T-helper 1 cell treated with Interleukin-12 subunit alpha and Interleukin-12 subunit beta and Interleukin-4 antibody, amounts not matched to agents 30 μg/mL and 1 μg/mL, for 36 hours (primary cell): ENCODE measurements around the gene KCNT1.

Experiments used
- H3K27ac Mint-ChIP-seq: one replicate; pipeline ENCODE4 v1.8.0; 2021; ENCODE audit warnings: mild to moderate bottlenecking, mixed read lengths
- H3K27me3 Mint-ChIP-seq: one replicate; pipeline ENCODE4 v1.8.0; 2021; ENCODE audit warnings: low read depth, mixed read lengths
- H3K36me3 Mint-ChIP-seq: one replicate; pipeline ENCODE4 v1.8.0; 2021; ENCODE audit warnings: low read depth, mixed read lengths
- H3K4me1 Mint-ChIP-seq: one replicate; pipeline ENCODE4 v1.8.0; 2021; ENCODE audit warnings: low read depth, mixed read lengths
- H3K4me3 Mint-ChIP-seq: one replicate; pipeline ENCODE4 v1.8.0; 2021; ENCODE audit warnings: mild to moderate bottlenecking, moderate library complexity, mixed read lengths
- H3K9me3 Mint-ChIP-seq: one replicate; pipeline ENCODE4 v1.8.0; 2021; ENCODE audit warnings: mixed read lengths

The KCNT1 gene

DNA sequence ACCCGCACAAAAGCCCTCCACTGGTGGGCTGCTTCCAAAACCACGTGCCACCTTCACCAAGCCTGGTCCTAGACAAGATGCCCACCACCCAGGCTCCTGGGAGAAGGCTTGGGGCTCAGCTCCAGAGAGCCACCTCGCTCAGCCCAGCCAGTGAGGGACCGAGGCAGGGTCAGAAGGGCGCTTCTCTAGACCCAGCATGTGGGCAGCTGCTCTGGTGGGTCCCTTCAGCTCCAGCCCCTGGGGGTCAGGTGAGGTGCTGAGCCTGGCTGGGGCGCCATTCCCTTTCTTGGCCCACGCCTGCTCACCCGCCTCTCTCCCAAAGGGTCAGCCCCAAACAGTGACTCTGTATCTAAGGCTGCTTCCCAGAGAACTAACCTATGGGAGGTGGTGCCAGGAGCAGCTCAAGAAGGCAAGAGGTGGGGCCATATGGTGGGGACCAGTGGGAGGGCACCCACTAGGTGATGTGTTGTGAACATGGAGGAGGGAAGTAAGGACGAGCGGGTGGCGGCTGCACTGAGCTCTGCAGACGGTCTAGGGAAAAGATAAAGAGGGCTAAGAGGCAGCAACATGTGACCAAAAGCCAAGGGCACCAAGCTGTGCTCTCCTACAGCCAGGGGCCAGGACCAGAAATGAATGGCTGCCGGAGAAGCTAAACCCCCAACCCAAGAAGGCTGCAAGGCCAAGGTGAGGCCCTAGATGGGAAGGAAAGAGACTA, 126.0 kb downstream of the KCNT1 start:
- H3K4me3 Mint-ChIP-seq, result no peak overlapping the region
- no peaks in the 10 kb centered on the region for H3K4me1 Mint-ChIP-seq
- H3K27me3 Mint-ChIP-seq, result no peaks in the 10 kb centered on the region
- no peak overlapping the region for H3K27ac Mint-ChIP-seq
- H3K36me3 Mint-ChIP-seq, result peaks cover 18% of the 10 kb centered on the region
- peaks cover 22% of the 10 kb centered on the region for H3K9me3 Mint-ChIP-seq

GRCh38 chr9:135828656-135829055, 126.7 kb downstream of the KCNT1 start:
- Mint-ChIP-seq H3K4me1 (no peaks in the 10 kb centered on the region), H3K9me3 (peaks cover 22% of the 10 kb centered on the region), H3K27ac (no peak overlapping the region), H3K27me3 (no peaks in the 10 kb centered on the region), H3K4me3 (no peak overlapping the region), H3K36me3 (peaks cover 13% of the 10 kb centered on the region)

DNA sequence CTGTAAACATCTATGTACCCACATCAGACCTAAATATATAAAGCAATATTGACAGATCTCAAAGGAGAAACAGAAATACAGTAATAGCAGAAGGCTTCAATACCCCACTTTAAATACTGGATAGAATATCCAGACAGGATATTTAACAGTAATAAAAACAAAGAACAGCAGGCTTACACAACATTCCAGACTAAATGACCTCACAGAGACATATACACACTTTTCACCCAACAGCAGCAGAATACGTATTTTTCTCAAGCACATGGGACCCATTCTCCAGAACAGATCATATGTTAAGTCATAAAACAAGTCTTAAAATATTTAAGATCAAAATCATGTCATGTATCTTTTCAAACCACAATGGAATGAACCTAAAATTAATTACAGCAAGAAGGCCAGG, 128.5 kb downstream of the KCNT1 start:
- Mint-ChIP-seq H3K27me3 (no peaks in the 10 kb centered on the region), H3K4me1 (no peaks in the 10 kb centered on the region), H3K9me3 (peaks cover 22% of the 10 kb centered on the region), H3K36me3 (peaks cover 12% of the 10 kb centered on the region), H3K4me3 (no peak overlapping the region), H3K27ac (no peak overlapping the region)

DNA sequence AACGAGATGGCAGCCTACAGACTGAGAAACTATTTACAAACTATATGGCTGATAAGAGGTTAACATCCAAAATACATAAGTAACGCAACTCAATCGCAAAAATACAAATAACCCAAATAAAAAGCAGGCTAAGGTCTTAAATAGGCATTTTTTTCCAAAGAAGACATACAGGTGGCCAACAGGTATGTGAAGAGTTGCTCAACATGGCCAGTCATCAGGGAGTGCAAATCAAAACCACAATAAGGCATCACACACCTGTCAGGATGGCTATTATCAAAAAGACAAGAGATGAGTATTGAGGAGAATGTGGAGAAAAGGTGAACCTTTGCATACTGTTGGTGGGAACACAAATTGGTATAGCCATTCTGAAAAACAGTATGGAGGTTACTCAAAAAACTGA, 131.9 kb downstream of the KCNT1 start:
- Mint-ChIP-seq H3K36me3 (peaks cover 3% of the 10 kb centered on the region), H3K27ac (no peak overlapping the region), H3K27me3 (no peaks in the 10 kb centered on the region)

GRCh38 chr9:135835131-135835530, 133.1 kb downstream of the KCNT1 start:
- Mint-ChIP-seq H3K27me3 (no peaks in the 10 kb centered on the region), H3K4me1 (no peaks in the 10 kb centered on the region), H3K4me3 (no peak overlapping the region), H3K27ac (no peak overlapping the region), H3K9me3 (peaks cover 4% of the 10 kb centered on the region), H3K36me3 (no peaks in the 10 kb centered on the region)

More for the DNA sequence above, 131.9 kb downstream of the KCNT1 start:
- Mint-ChIP-seq H3K4me1 (no peaks in the 10 kb centered on the region), H3K9me3 (peaks cover 12% of the 10 kb centered on the region), H3K4me3 (no peak overlapping the region)

- Mint-ChIP-seq H3K36me3 (peaks cover 10% of the 10 kb centered on the region), H3K9me3 (peaks cover 7% of the 10 kb centered on the region), H3K27ac (no peak overlapping the region), H3K4me1 (no peaks in the 10 kb centered on the region), H3K27me3 (no peaks in the 10 kb centered on the region), H3K4me3 (no peak overlapping the region)
Measured at GRCh38 chr9:135839516-135839915, 137.5 kb downstream of the KCNT1 start.

GRCh38 chr9:135840107-135840506, 138.1 kb downstream of the KCNT1 start:
- no peak overlapping the region for H3K4me3 Mint-ChIP-seq
- no peaks in the 10 kb centered on the region for H3K4me1 Mint-ChIP-seq
- no peak overlapping the region for H3K27ac Mint-ChIP-seq
- no peaks in the 10 kb centered on the region for H3K27me3 Mint-ChIP-seq
- H3K9me3 Mint-ChIP-seq, result peaks cover 12% of the 10 kb centered on the region
- peaks cover 10% of the 10 kb centered on the region for H3K36me3 Mint-ChIP-seq

DNA sequence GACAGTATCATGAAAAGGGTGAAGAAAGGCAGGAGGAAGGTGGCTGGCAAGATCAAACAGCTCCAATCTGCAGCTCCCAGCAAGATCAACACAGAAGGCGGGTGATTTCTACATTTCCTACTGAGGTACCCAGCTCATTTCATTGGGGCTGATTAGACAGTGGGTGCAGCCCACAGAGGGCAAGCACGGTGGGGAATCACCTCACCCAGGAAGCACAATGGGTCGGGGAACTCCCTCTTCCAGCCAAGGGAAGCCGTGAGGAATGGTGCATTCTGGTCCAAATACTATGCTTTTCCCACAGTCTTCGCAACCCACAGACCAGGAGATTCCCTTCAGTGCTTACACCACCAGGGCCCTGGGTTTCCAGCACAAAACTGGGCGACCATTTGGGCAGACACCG, 138.6 kb downstream of the KCNT1 start:
- peaks cover 16% of the 10 kb centered on the region for H3K9me3 Mint-ChIP-seq
- H3K4me1 Mint-ChIP-seq, result no peaks in the 10 kb centered on the region
- H3K36me3 Mint-ChIP-seq, result peaks cover 14% of the 10 kb centered on the region
- no peaks in the 10 kb centered on the region for H3K27me3 Mint-ChIP-seq
- no peak overlapping the region for H3K27ac Mint-ChIP-seq
- H3K4me3 Mint-ChIP-seq, result no peak overlapping the region
